Renal cortex interstitium (tissue), 15 donors: ENCODE data around the gene UGT2B15. TPM values are rescaled to one million over a fixed set of nuclear protein-coding genes. Genes with fewer than 3 reads are reported as not detected.
"Not testable (repeated sequence)": the region's sequence is repeated elsewhere in the genome, so short reads cannot be mapped to it uniquely, and the experiment has no call there.

ENCODE experiments used
- DNase-seq, 11 donors: peaks; one replicate each; pipeline ENCODE4 v3.0.0-alpha.2; 2013; ENCODE audit warnings: low read depth in 9 of 11, low spot score in 4 of 11; ENCODE audit errors: extremely low read depth in 1 of 11
- long read RNA-seq, 16 experiments: transcript quantifications; one replicate each; lab custom pipeline, GENCODE V29; 2026
- polyA plus RNA-seq, 3 donors: library from polyadenylated mRNA; unstranded; fragments of 120-200 nt; gene quantifications; one replicate each; pipeline ENCODE4 v1.2.1, GENCODE V29; 2013; ENCODE audit not compliant: insufficient read length in 3 of 3

Gene UGT2B15
- under 1 TPM in 1 of 3 donors, not detected in 2; 0.04 TPM for polyA plus RNA-seq
- long read RNA-seq, donor 1: 0 reads
- long read RNA-seq, donor 2: 0 reads
- long read RNA-seq, donor 3: 0 reads
- long read RNA-seq, donor 4: 0 reads
- long read RNA-seq, donor 5: 0 reads
- long read RNA-seq, donor 6: 0 reads
- long read RNA-seq, donor 7: 0 reads
- long read RNA-seq, donor 8: 0 reads
- long read RNA-seq, donor 9: 0 reads
- long read RNA-seq, donor 10: 0 reads
- long read RNA-seq, donor 11: 0 reads
- long read RNA-seq, donor 12, partial matches to known transcripts: 18 of 24 reads
- long read RNA-seq, donor 12, other reads (novel, unspliced or antisense): 6 of 24 reads
- long read RNA-seq, donor 13: 0 reads
- long read RNA-seq, donor 14: 0 reads
- long read RNA-seq, donor 15: 0 reads
- long read RNA-seq, donor 16, partial matches to known transcripts: 120 of 120 reads
- long read RNA-seq, donor 16, other reads (novel, unspliced or antisense): 0 of 120 reads

- not testable (repeated sequence) for DNase-seq
Observed at GRCh38 chr4:68670479-68670939, at the start of gene UGT2B15. TSS of gene UGT2B15 (minus strand) at chr4:68670652. CDS start at chr4:68670618, 34 bp downstream.

GRCh38 chr4:68719075-68719473, 48.6 kb upstream of the UGT2B15 start:
- no peak for DNase-seq

DNA sequence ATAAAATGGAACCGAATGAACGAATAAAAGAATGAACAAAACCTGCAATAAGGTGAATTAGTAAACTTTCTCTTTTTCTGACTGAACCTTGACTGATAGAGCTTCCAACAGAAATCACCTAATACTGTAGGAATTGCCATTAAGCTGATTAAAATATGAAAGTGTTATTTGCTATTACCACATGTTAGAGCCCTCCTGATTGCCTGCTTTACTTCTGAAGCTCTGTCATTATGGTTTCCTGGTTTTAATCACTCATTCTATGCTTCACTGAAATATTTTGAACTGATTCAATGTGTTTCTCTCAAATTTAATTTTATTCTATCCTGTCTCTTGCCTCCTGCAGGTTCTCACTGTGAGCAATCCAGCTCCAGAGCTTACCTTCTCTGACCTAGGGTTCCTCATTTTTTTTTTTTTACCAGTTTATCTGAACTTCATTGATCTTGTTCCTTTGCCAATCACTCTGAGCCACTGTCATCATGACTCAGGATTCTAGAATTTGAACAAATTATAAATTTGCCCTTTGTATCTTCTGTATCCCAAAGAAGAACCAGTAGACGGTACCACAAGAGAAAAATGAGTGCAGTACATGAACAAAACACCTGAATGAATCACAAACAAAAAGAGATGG, 48.1 kb upstream of the UGT2B15 start:
- no peak for DNase-seq

DNA sequence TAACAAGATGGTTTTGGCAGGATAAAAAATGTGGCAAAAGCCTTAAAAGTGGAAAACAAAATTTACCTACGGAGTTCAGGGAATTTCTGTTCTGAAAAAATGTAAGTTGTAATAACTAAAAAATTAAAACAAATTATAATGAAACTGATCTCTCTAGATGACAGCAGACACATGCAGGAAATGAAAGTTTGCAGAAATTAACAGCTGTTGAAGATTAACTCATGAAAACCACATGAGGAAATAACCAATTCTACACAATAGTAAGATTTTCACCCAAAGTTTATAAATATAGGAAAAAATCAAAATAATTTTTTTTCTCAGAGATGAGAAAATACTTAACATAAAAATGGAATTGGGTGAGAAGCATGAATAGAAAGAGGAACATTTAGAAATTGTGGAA, 47.5 kb upstream of the UGT2B15 start:
- no peak for DNase-seq

- no peak for DNase-seq
Observed at GRCh38 chr4:68714400-68714799, 43.9 kb upstream of the UGT2B15 start.

GRCh38 chr4:68712207-68712606, 41.8 kb upstream of the UGT2B15 start:
- no peak for DNase-seq

DNA sequence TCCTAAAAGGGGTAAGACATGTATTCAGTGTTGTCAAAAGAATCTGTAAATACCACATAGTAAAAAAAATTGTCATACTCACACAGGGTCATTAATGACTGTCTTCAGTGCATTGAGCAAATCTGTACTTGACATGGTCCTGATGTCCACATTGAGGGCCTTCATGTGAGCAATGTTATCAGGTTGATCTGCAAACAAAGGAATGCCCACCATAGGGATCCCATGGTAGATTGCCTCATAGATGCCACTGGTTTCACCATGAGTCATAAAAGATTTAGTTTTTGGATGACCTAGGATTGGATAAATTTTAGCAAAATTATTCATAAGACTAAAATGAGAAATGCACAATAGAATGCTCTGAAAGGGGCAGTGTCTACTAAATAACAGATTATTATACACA, 38.1 kb upstream of the UGT2B15 start:
- no peak for DNase-seq

- not testable (repeated sequence) for DNase-seq
Observed at GRCh38 chr4:68703168-68703567, 32.7 kb upstream of the UGT2B15 start.

DNA sequence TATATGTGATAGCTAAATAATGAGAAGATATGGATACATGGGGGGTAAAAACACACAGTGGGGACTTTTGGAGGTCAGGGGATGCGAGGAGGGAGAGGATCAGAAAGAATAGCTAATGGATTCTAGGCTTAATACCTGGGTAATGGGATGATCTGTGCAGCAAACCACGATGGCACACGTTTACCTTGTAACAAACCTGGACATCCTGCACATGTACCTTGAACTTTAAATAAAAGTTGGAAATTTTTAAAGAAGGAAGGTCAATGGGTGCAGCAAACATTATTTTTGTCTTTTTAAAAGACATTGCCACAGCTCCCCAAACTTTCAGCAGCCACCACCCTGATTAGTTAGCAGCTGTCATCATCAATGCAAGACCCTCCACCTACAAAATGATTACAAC, 29.7 kb upstream of the UGT2B15 start:
- no peak for DNase-seq

DNA sequence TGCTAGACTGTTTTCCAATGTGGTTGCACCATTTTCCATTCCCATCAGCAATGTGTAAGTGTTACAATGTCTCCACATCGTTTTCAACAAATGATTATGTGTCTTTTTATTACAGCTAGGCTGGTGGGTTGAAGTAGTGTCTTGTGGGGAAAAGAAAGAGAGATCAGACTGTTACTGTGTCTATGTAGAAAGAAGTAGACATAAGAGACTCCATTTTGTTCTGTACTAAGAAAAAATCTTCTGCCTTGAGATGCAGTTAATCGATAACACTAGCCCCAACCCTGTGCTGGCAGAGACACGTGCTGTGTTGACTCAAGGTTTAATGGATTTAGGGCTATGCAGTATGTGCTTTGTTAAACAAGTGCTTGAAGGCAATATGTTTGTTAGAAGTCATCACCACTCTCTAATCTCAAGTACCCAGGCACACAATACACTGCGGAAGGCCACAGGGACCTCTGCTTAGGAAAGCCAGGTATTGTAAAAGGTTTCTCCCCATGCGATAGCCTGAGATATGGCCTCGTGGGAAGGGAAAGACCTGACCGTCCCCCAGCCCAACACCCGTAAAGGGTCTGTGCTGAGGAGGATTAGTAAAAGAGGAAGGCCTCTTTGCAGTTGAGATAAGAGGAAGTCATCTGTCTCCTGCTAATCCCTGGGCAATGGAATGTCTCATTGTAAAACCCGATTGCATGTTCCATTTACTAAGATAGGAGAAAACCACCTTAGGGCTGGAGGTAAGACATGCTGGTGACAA, 23.0 kb upstream of the UGT2B15 start:
- no peak for DNase-seq

GRCh38 chr4:68691186-68691585, 20.7 kb upstream of the UGT2B15 start:
- DNase-seq: no peak

GRCh38 chr4:68683034-68683433, 12.6 kb upstream of the UGT2B15 start:
- no peak for DNase-seq

GRCh38 chr4:68681298-68681697, 10.8 kb upstream of the UGT2B15 start:
- not testable (repeated sequence) for DNase-seq

DNA sequence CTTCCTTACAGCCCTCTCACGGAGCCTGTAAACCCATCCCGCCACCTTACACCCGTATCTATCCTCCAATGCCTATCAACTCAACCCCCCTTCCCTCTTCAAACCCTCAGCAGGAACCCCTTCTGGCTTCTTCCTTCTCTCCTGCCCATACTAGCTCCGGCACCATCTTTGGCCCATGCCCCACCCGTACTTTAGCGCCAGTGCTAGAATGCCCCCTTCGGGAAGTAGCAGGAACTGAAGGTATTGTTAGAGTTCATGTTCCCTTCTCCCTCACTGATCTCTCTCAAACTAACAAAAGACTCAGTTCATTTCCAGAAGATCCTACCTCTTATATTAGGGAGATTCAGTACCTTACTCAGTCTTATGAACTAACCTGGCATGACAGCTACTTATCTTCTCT, 2.7 kb upstream of the UGT2B15 start:
- DNase-seq: no peak

- DNase-seq: not testable (repeated sequence)
Observed at GRCh38 chr4:68671217-68671616, 765 bp upstream of the UGT2B15 start.

DNA sequence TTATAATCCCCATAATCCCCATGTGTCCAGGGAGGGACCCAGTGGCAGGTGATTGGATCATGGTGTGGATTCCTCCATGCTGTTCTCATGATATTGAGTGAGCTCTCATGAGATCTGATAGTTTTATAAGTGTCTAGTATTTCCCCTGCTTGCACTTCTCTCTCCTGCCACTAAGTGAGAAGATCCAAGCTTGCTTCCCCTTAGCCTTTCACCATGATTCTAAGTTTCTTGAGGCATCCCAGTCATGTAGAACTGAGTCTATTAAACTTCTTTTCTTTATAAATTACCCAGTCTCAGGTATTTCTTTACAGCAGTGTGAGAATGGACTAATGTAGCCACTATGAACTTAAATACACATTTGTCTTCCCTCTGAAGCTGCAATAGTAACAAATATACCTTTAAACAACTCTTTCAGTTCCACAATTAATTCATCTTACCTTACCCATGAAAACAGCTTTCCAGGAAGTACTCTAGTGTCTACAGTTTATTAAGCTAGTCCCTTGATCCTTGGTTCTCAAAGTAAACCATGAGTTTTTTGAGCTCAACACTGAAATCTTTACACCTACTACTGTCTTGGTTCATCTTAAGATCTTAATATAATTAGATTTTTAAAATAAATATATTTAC, 1.8 kb downstream of the UGT2B15 start:
- DNase-seq: not testable (repeated sequence)

- not testable (repeated sequence) for DNase-seq
Observed at GRCh38 chr4:68667551-68667950, 2.9 kb downstream of the UGT2B15 start.

- not testable (repeated sequence) for DNase-seq
Observed at GRCh38 chr4:68664721-68665120, 5.7 kb downstream of the UGT2B15 start.
